ENCODE results near the gene DNASE1L3.

DNA sequence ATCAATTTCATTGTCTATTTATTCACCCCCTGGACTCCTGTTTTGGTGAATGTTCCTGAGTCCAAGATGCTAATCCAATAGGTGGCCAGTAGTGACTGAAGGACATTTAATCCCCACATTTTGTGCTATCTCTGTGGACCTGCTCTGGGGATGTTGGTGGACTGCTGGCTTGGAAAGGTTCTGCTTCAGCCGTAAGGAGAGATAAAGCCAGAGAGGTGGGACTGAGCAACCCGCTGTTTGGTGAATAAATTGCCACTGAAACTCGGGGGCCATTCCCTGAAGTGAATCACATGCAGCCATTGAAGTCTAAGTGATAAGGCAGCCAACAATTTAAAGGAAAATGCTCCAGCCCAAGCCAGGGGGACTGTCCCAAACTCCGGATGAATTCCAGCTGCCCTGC, 25.2 kb upstream of the DNASE1L3 start:
- TF ChIP-seq POLR2AphosphoS5 (IDR thresholded peaks at IDR 0.05; ENCODE audit: low read depth, low read length) (no peak), TAF1 (IDR thresholded peaks at IDR 0.05; ENCODE audit: borderline replicate concordance, insufficient read depth, low read length) (no peak), SIN3A (IDR thresholded peaks at IDR 0.05; ENCODE audit: borderline replicate concordance, insufficient read depth, low read length) (no peak), FOXP2 (optimal IDR thresholded peaks at IDR 0.05; ENCODE audit: borderline replicate concordance, extremely low read depth, extremely low read length, insufficient read depth) (no peak)
- TF ChIP-seq, protein P1, sequence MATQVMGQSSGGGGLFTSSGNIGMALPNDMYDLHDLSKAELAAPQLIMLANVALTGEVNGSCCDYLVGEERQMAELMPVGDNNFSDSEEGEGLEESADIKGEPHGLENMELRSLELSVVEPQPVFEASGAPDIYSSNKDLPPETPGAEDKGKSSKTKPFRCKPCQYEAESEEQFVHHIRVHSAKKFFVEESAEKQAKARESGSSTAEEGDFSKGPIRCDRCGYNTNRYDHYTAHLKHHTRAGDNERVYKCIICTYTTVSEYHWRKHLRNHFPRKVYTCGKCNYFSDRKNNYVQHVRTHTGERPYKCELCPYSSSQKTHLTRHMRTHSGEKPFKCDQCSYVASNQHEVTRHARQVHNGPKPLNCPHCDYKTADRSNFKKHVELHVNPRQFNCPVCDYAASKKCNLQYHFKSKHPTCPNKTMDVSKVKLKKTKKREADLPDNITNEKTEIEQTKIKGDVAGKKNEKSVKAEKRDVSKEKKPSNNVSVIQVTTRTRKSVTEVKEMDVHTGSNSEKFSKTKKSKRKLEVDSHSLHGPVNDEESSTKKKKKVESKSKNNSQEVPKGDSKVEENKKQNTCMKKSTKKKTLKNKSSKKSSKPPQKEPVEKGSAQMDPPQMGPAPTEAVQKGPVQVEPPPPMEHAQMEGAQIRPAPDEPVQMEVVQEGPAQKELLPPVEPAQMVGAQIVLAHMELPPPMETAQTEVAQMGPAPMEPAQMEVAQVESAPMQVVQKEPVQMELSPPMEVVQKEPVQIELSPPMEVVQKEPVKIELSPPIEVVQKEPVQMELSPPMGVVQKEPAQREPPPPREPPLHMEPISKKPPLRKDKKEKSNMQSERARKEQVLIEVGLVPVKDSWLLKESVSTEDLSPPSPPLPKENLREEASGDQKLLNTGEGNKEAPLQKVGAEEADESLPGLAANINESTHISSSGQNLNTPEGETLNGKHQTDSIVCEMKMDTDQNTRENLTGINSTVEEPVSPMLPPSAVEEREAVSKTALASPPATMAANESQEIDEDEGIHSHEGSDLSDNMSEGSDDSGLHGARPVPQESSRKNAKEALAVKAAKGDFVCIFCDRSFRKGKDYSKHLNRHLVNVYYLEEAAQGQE (IDR thresholded peaks at IDR 0.05; ENCODE audit: insufficient read depth in 1 of 2, low read depth in 2 of 2, low read length in 2 of 2) = no peak
